B cell (primary cell): ENCODE measurements around the gene GFOD2. TPM values are rescaled to one million over a fixed set of nuclear protein-coding genes. Genes with fewer than 3 reads are reported as not detected.
A peak's percentile ranks its signal among the peaks of the same experiment; 100 is the strongest.

Experiments
- ATAC-seq: fragments of 200-7000 bp; cut with Tn5 transposase; one replicate; pipeline ENCODE4 v1.10.0; 2021; ENCODE audit warnings: low read depth, mild to moderate bottlenecking, moderate number of reproducible peaks, moderate library complexity
- CTCF ChIA-PET: fragments of 350-600 bp; sonication (Branson Sonifier 250); formaldehyde crosslinking; loops from one replicate; lab custom pipeline; 2021; ENCODE audit warnings: antibody characterized with exemption, inconsistent platforms; lab: Charles Lee
- POLR2A ChIA-PET: fragments of 350-600 bp; sonication (Branson Sonifier 250); formaldehyde crosslinking; loops from one replicate; lab custom pipeline; 2021; ENCODE audit warnings: antibody characterized with exemption; lab: Charles Lee
- DNase-seq: peaks from one replicate; pipeline ENCODE4 v3.0.0; 2013
- H2AFZ ChIP-seq: 2 replicates; pipeline ENCODE4 v1.6.1; 2012; ENCODE audit warnings: mild to moderate bottlenecking, low read depth, low read length; ENCODE audit not compliant: insufficient read depth, poor library complexity, severe bottlenecking
- H3K27ac ChIP-seq, 2 donors: 1 replicate in 1 of 2; 2 replicates in 1 of 2; pipeline ENCODE4 v1.5.1; 2012 to 2013; ENCODE audit warnings: low read length in 2 of 2, mild to moderate bottlenecking in 2 of 2, moderate library complexity in 1 of 2
- H3K27me3 ChIP-seq, 4 experiments: fragments of 200-600 bp in 1 of 4; sonication (generic) in 1 of 4; replicated peaks in 1 of 4; 1 replicate in 2 of 4; 2 replicates in 2 of 4; pipeline versions ENCODE4 v1.6.1 to v1.7.0; 2013 to 2016; ENCODE audit warnings: low read length in 3 of 4, mild to moderate bottlenecking in 2 of 4, mixed read lengths in 1 of 4, moderate library complexity in 1 of 4; ENCODE audit not compliant: insufficient read depth in 4 of 4, control insufficient read depth in 3 of 4; ENCODE audit errors: control extremely low read depth in 1 of 4
- H3K36me3 ChIP-seq, 2 experiments: replicated peaks in 1 of 2; 1 replicate in 1 of 2; 2 replicates in 1 of 2; pipeline versions ENCODE4 v1.6.1 to v1.7.1; 2013; ENCODE audit warnings: low read length in 1 of 2; ENCODE audit not compliant: insufficient read depth in 2 of 2, control insufficient read depth in 1 of 2; ENCODE audit errors: control extremely low read depth in 1 of 2, extremely low read depth in 1 of 2
- H3K4me1 ChIP-seq, 2 donors: fragments of 200-600 bp in 1 of 2; sonication (generic) in 1 of 2; 1 replicate in 1 of 2; 2 replicates in 1 of 2; pipeline versions ENCODE4 v1.5.1 to v1.6.1; 2013 to 2017; ENCODE audit warnings: low read length in 2 of 2; ENCODE audit not compliant: control insufficient read depth in 2 of 2, insufficient read depth in 2 of 2
- H3K4me2 ChIP-seq: replicated peaks from 2 replicates; pipeline ENCODE3; 2012; ENCODE audit warnings: mild to moderate bottlenecking, low read depth, low read length; ENCODE audit not compliant: poor library complexity, severe bottlenecking
- H3K4me3 ChIP-seq, 5 experiments: fragments of 200-600 bp in 1 of 5; sonication (generic) in 1 of 5; 1 replicate in 3 of 5; 2 replicates in 2 of 5; pipeline versions ENCODE4 v1.5.1 to v1.7.0; 2011 to 2016; ENCODE audit warnings: low read length in 4 of 5, mild to moderate bottlenecking in 4 of 5, low read depth in 2 of 5, control low read depth in 1 of 5, moderate library complexity in 1 of 5; ENCODE audit not compliant: insufficient read depth in 1 of 5; ENCODE audit errors: control extremely low read depth in 1 of 5, extremely low read depth in 1 of 5
- H3K79me2 ChIP-seq: fragments of 200-600 bp; sonication (generic); one replicate; pipeline ENCODE4 v1.6.0; 2016; ENCODE audit warnings: low read length; ENCODE audit not compliant: control insufficient read depth, insufficient read depth
- H3K9ac ChIP-seq: fragments of 200-600 bp; sonication (generic); 2 replicates; pipeline ENCODE4 v1.6.1; 2017; ENCODE audit warnings: mild to moderate bottlenecking, low read length, moderate library complexity
- H3K9me3 ChIP-seq, 3 donors: one replicate each; pipeline versions ENCODE4 v1.6.1 to v1.7.1; 2013; ENCODE audit warnings: low read length in 2 of 3; ENCODE audit not compliant: control insufficient read depth in 2 of 3, insufficient read depth in 1 of 3; ENCODE audit errors: control extremely low read depth in 1 of 3
- H4K20me1 ChIP-seq: 2 replicates; pipeline ENCODE4 v1.6.0; 2012; ENCODE audit warnings: mild to moderate bottlenecking, low read length; ENCODE audit not compliant: insufficient read depth, control insufficient read depth, poor library complexity, severe bottlenecking
- H3K27ac Mint-ChIP-seq: one replicate; pipeline ENCODE4 v1.8.0; 2021; ENCODE audit warnings: mixed read lengths
- H3K27me3 Mint-ChIP-seq: one replicate; pipeline ENCODE4 v1.8.0; 2021; ENCODE audit warnings: mixed read lengths
- H3K4me1 Mint-ChIP-seq: one replicate; pipeline ENCODE4 v1.8.0; 2021; ENCODE audit warnings: mixed read lengths
- H3K4me3 Mint-ChIP-seq: one replicate; pipeline ENCODE4 v1.8.0; 2021; ENCODE audit warnings: mixed read lengths
- H3K9me3 Mint-ChIP-seq: one replicate; pipeline ENCODE4 v1.8.0; 2022; ENCODE audit warnings: mixed read lengths; ENCODE audit not compliant: insufficient read depth
- CTCF ChIP-seq: fragments of 200-600 bp; IDR thresholded peaks from one replicate; pipeline ENCODE4 v1.8.0; 2022; ENCODE audit warnings: antibody characterized with exemption, mild to moderate bottlenecking
- EZH2 ChIP-seq: IDR thresholded peaks from 2 replicates; pipeline ENCODE4 v1.6.1; 2012; ENCODE audit warnings: borderline replicate concordance, low read depth, mild to moderate bottlenecking, moderate library complexity, low read length; ENCODE audit not compliant: insufficient read depth, poor library complexity, severe bottlenecking
- WGBS: methylation state at CpG from one replicate; pipeline ENCODE4 v1.1.5; 2013; ENCODE audit warnings: missing lambda C conversion rate; ENCODE audit not compliant: insufficient coverage; 5-methylcytosine and 5-hydroxymethylcytosine counted together
- intact Hi-C: fragments of 100-400 bp; cut with micrococcal nuclease; formaldehyde crosslinking; loops from one replicate; pipeline ENCODE4 v1.10.0; 2022
- polyA plus RNA-seq: library from polyadenylated mRNA; depleted of rRNA; stranded (reverse); fragments of >200 nt; gene quantifications from 2 replicates; pipeline ENCODE4 v1.2.3, GENCODE V29; 2012
- total RNA-seq, 2 donors: library from RNA; stranded (reverse); fragments of 120-200 nt in 1 of 2; gene quantifications; 1 replicate in 1 of 2; 2 replicates in 1 of 2; pipeline versions ENCODE4 v1.2.3 to v1.2.4, GENCODE V29; 2013 to 2022

Gene GFOD2
- total and polyA plus RNA-seq, 2 donors (not counting 1 experiment from before 2014, with no cell fraction given), result 11.9 to 18.2 TPM

DNA sequence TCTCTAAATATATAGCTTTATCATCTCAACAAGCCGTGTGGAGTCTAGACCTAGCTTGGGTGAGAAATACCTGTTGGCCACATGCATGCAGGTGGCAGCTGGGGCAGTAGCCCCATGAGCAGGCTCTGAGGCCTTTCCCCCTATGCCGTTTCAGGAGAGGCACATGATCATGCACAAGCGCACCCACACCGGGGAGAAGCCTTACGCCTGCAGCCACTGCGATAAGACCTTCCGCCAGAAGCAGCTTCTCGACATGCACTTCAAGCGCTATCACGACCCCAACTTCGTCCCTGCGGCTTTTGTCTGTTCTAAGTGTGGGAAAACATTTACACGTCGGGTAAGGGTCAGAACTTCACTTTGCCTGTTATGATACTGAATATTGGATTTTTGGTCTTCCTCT, 90.9 kb downstream of the GFOD2 start:
- TF ChIP-seq EZH2 (no peak), CTCF (no peak)

More for the DNA sequence above, 90.9 kb downstream of the GFOD2 start:
- ATAC-seq (no peak), DNase-seq (no peak)
- no peaks in the 10 kb centered on the region for H3K27me3 ChIP-seq
- no peak overlapping the region for H3K9ac ChIP-seq
- no peak overlapping the region for H2AFZ ChIP-seq
- H3K27ac Mint-ChIP-seq, result peak overlapping the region; percentile 18
- H3K36me3 ChIP-seq, result peaks cover 15 to 78% of the 10 kb centered on the region in 2 experiments
- intact Hi-C loops, result no loop called here
- H3K9me3 ChIP-seq, result no peaks in the 10 kb centered on the region
- H4K20me1 ChIP-seq, result no peaks in the 10 kb centered on the region
- no peaks in the 10 kb centered on the region for H3K9me3 Mint-ChIP-seq
- CTCF ChIA-PET, result interaction anchor here (0.6 to 3.4 kb wide), 4 partner anchors 10 to 310 kb away, joined by 3 to 12 read pairs (median 3); no protein-coding TSS in a partner anchor
- no peaks in the 10 kb centered on the region for H3K4me1 ChIP-seq
- H3K79me2 ChIP-seq, result peaks cover 25% of the 10 kb centered on the region
- no peak overlapping the region for H3K4me2 ChIP-seq
- H3K4me1 Mint-ChIP-seq, result no peaks in the 10 kb centered on the region
- H3K27me3 Mint-ChIP-seq, result no peaks in the 10 kb centered on the region
- WGBS, result 97% methylated on average over 13 of the region's 14 CpGs
- no peak overlapping the region for H3K27ac ChIP-seq
- POLR2A ChIA-PET, result no interaction called here
- H3K4me3 ChIP-seq, result no peak overlapping the region
- H3K4me3 Mint-ChIP-seq, result no peak overlapping the region

Other genes with a start within 250 kb of the GFOD2 start
- gene ATP6V0D1, start 238.2 kb downstream of the GFOD2 start, total RNA-seq, result 59.7 and 62.1 TPM in 2 replicates
- 56.3 and 91.0 TPM in 2 replicates for gene ATP6V0D1, start 238.2 kb downstream of the GFOD2 start, polyA plus RNA-seq
- not detected in 2 replicates for gene AGRP, start 235.8 kb downstream of the GFOD2 start, total RNA-seq
- gene AGRP, start 235.8 kb downstream of the GFOD2 start, polyA plus RNA-seq, result not detected in 2 replicates
- 363 and 382 TPM in 2 replicates for gene RIPOR1, start 190.5 kb downstream of the GFOD2 start, total RNA-seq
- gene RIPOR1, start 190.5 kb downstream of the GFOD2 start, polyA plus RNA-seq, result 124 and 177 TPM in 2 replicates
- 78.4 and 80.6 TPM in 2 replicates for gene CTCF, start 156.8 kb downstream of the GFOD2 start, total RNA-seq
- gene CTCF, start 156.8 kb downstream of the GFOD2 start, polyA plus RNA-seq, result 42.7 and 55.2 TPM in 2 replicates
- 167 and 170 TPM in 2 replicates for gene CARMIL2, start 74.2 kb downstream of the GFOD2 start, total RNA-seq
- gene CARMIL2, start 74.2 kb downstream of the GFOD2 start, polyA plus RNA-seq, result 169 and 235 TPM in 2 replicates
- gene ACD, start 59.1 kb downstream of the GFOD2 start, total RNA-seq, result 47.6 and 58.1 TPM in 2 replicates
- 60.2 and 71.4 TPM in 2 replicates for gene ACD, start 59.1 kb downstream of the GFOD2 start, polyA plus RNA-seq
- 13.6 and 14.8 TPM in 2 replicates for gene PARD6A, start 58.4 kb downstream of the GFOD2 start, total RNA-seq
- gene PARD6A, start 58.4 kb downstream of the GFOD2 start, polyA plus RNA-seq, result 7.9 and 15.9 TPM in 2 replicates
- gene ENKD1, start 52.6 kb downstream of the GFOD2 start, total RNA-seq, result 12.8 and 14.3 TPM in 2 replicates
- 12.6 and 13.3 TPM in 2 replicates for gene ENKD1, start 52.6 kb downstream of the GFOD2 start, polyA plus RNA-seq
- 8.7 and 9.9 TPM in 2 replicates for gene C16orf86, start 52.5 kb downstream of the GFOD2 start, total RNA-seq
- gene C16orf86, start 52.5 kb downstream of the GFOD2 start, polyA plus RNA-seq, result 13.3 and 18.0 TPM in 2 replicates
- gene RANBP10, start 87.2 kb upstream of the GFOD2 start, total RNA-seq, result 32.2 and 33.1 TPM in 2 replicates
- 26.8 and 29.0 TPM in 2 replicates for gene RANBP10, start 87.2 kb upstream of the GFOD2 start, polyA plus RNA-seq
- 1.1 and 1.2 TPM in 2 replicates for gene TSNAXIP1, start 87.6 kb upstream of the GFOD2 start, total RNA-seq
- 0.97 and 1.2 TPM in 2 replicates for gene TSNAXIP1, start 87.6 kb upstream of the GFOD2 start, polyA plus RNA-seq
- 42.7 and 44.0 TPM in 2 replicates for gene THAP11, start 123.0 kb upstream of the GFOD2 start, total RNA-seq
- 12.0 and 24.4 TPM in 2 replicates for gene THAP11, start 123.0 kb upstream of the GFOD2 start, polyA plus RNA-seq
- 42.8 and 50.1 TPM in 2 replicates for gene NUTF2, start 127.6 kb upstream of the GFOD2 start, total RNA-seq
- gene NUTF2, start 127.6 kb upstream of the GFOD2 start, polyA plus RNA-seq, result 39.6 and 87.3 TPM in 2 replicates
- 75.0 and 82.7 TPM in 2 replicates for gene CENPT, start 128.4 kb upstream of the GFOD2 start, total RNA-seq
- 165 and 169 TPM in 2 replicates for gene CENPT, start 128.4 kb upstream of the GFOD2 start, polyA plus RNA-seq
- 83.3 and 95.1 TPM in 2 replicates for gene EDC4, start 153.7 kb upstream of the GFOD2 start, total RNA-seq
- gene EDC4, start 153.7 kb upstream of the GFOD2 start, polyA plus RNA-seq, result 84.5 and 92.0 TPM in 2 replicates
- gene NRN1L, start 165.6 kb upstream of the GFOD2 start, total RNA-seq, result 2.1 and 2.8 TPM in 2 replicates
- gene NRN1L, start 165.6 kb upstream of the GFOD2 start, polyA plus RNA-seq, result 4.1 and 4.2 TPM in 2 replicates
- 29.1 TPM in 2 replicates for gene PSKH1, start 173.9 kb upstream of the GFOD2 start, total RNA-seq
- gene PSKH1, start 173.9 kb upstream of the GFOD2 start, polyA plus RNA-seq, result 13.0 and 20.1 TPM in 2 replicates
- 5.8 and 8.1 TPM in 2 replicates for gene CTRL, start 212.5 kb upstream of the GFOD2 start, total RNA-seq
- 17.8 and 19.0 TPM in 2 replicates for gene CTRL, start 212.5 kb upstream of the GFOD2 start, polyA plus RNA-seq
- 167 and 176 TPM in 2 replicates for gene PSMB10, start 217.5 kb upstream of the GFOD2 start, total RNA-seq
- gene PSMB10, start 217.5 kb upstream of the GFOD2 start, polyA plus RNA-seq, result 127 and 176 TPM in 2 replicates
- gene LCAT, start 224.8 kb upstream of the GFOD2 start, total RNA-seq, result 12.4 and 16.3 TPM in 2 replicates
- 7.6 and 9.3 TPM in 2 replicates for gene LCAT, start 224.8 kb upstream of the GFOD2 start, polyA plus RNA-seq
- 42.2 and 43.8 TPM in 2 replicates for gene SLC12A4, start 249.3 kb upstream of the GFOD2 start, total RNA-seq
- gene SLC12A4, start 249.3 kb upstream of the GFOD2 start, polyA plus RNA-seq, result 20.2 and 34.0 TPM in 2 replicates